PC-9 (cell line): Measurements from ENCODE around the gene PDE7B. TPM values are rescaled to one million over a fixed set of nuclear protein-coding genes. Genes with fewer than 3 reads are reported as not detected.
A peak's percentile ranks its signal among the peaks of the same experiment; 100 is the strongest.

ENCODE experiments used
- BruUV-seq: library from RNA; stranded (reverse); fragments of 400-500 nt; replicated peaks from 2 replicates; lab custom pipeline; 2021; lab: Mats Ljungman, UMichigan
- CTCF ChIA-PET: fragments of 300-600 bp; sonication (Branson Sonifier 250); formaldehyde crosslinking; loops from one replicate; lab custom pipeline; 2022; ENCODE audit warnings: antibody characterized with exemption; lab: Charles Lee
- POLR2A ChIA-PET: fragments of 300-600 bp; sonication (Branson Sonifier 250); formaldehyde crosslinking; loops from one replicate; lab custom pipeline; 2022; ENCODE audit warnings: antibody characterized with exemption; ENCODE audit not compliant: unreplicated experiment; lab: Charles Lee
- DNase-seq, 2 experiments: peaks; one replicate each; pipeline versions ENCODE4 v3.0.0 to v3.0.0-alpha.2; 2015 to 2022; ENCODE audit warnings: mixed read lengths in 1 of 2
- H2AFZ ChIP-seq: fragments of 200-600 bp; sonication (generic); 2 replicates; pipeline ENCODE4 v1.8.1; 2017; ENCODE audit warnings: antibody characterized with exemption
- H3F3A ChIP-seq: fragments of 200-600 bp; sonication (generic); 2 replicates; pipeline ENCODE4 v1.8.1; 2017; ENCODE audit warnings: antibody characterized with exemption, mild to moderate bottlenecking, low read depth; ENCODE audit not compliant: insufficient read depth
- H3K27ac ChIP-seq: fragments of 200-600 bp; sonication (generic); 2 replicates; pipeline ENCODE4 v1.6.1; 2016; ENCODE audit warnings: mixed run types
- H3K27me3 ChIP-seq: fragments of 200-600 bp; sonication (generic); 2 replicates; pipeline ENCODE4 v1.6.1; 2016; ENCODE audit warnings: low read depth, mixed run types; ENCODE audit not compliant: insufficient read depth
- H3K36me3 ChIP-seq: fragments of 200-600 bp; sonication (generic); 2 replicates; pipeline ENCODE4 v1.6.1; 2016; ENCODE audit warnings: low read depth, mixed run types
- H3K4me1 ChIP-seq: fragments of 200-600 bp; sonication (generic); replicated peaks from 2 replicates; pipeline ENCODE4 v1.6.1; 2016; ENCODE audit warnings: mixed run types; ENCODE audit not compliant: insufficient read depth
- H3K4me2 ChIP-seq: fragments of 200-600 bp; sonication (generic); 2 replicates; pipeline ENCODE4 v1.6.1; 2017; ENCODE audit warnings: mixed run types
- H3K4me3 ChIP-seq: fragments of 200-600 bp; sonication (generic); 2 replicates; pipeline ENCODE4 v1.6.1; 2016; ENCODE audit warnings: mixed run types
- H3K79me2 ChIP-seq: fragments of 200-600 bp; sonication (generic); 2 replicates; pipeline ENCODE4 v1.6.1; 2017; ENCODE audit warnings: low read depth, mixed run types
- H3K9me2 ChIP-seq: fragments of 200-600 bp; sonication (generic); 2 replicates; pipeline ENCODE4 v1.8.1; 2017; ENCODE audit warnings: mild to moderate bottlenecking; ENCODE audit not compliant: insufficient read depth
- H3K9me3 ChIP-seq: fragments of 200-600 bp; sonication (generic); 2 replicates; pipeline ENCODE4 v1.8.1; 2016; ENCODE audit warnings: low read depth; ENCODE audit not compliant: insufficient read depth
- H4K20me1 ChIP-seq: fragments of 200-600 bp; sonication (generic); 2 replicates; pipeline ENCODE4 v1.8.1; 2017; ENCODE audit not compliant: insufficient read depth
- CTCF ChIP-seq: fragments of 200-600 bp; sonication (generic); conservative IDR thresholded peaks from 2 replicates; pipeline ENCODE4 v1.6.1; 2017; ENCODE audit warnings: mixed run types, antibody characterized with exemption, mild to moderate bottlenecking, moderate library complexity
- EZH2 ChIP-seq: fragments of 200-600 bp; sonication (generic); IDR thresholded peaks from 2 replicates; pipeline ENCODE4 v1.8.0; 2017; ENCODE audit warnings: antibody characterized with exemption, low read depth
- intact Hi-C: fragments of 100-400 bp; cut with micrococcal nuclease; formaldehyde crosslinking; loops from one replicate; pipeline ENCODE4 v1.10.0; 2022; ENCODE audit not compliant: unreplicated experiment
- total RNA-seq: library from RNA; stranded (reverse); gene quantifications from 2 replicates; pipeline ENCODE4 v1.2.3, GENCODE V29; 2021

PDE7B gene
- total RNA-seq, 1 experiment from 2014 or later: 0.31 TPM

GRCh38 chr6:135811170-135811569 is 40.3 kb upstream of the PDE7B start:
- H3K9me3 ChIP-seq: peaks cover 4% of the 10 kb centered on the region; the same call in 1 of the 2 replicates
- no peaks in the 10 kb centered on the region for H3K4me1 ChIP-seq
- BruUV-seq: no TSS peak
- H4K20me1 ChIP-seq: no peaks in the 10 kb centered on the region
- H3K36me3 ChIP-seq: no peaks in the 10 kb centered on the region
- DNase-seq: no peak
- no peak overlapping the region for H2AFZ ChIP-seq
- H3K4me2 ChIP-seq: no peak overlapping the region
- no peaks in the 10 kb centered on the region for H3K27me3 ChIP-seq
- intact Hi-C loops: no loop called here
- TF ChIP-seq EZH2: no peak
- H3K79me2 ChIP-seq: no peaks in the 10 kb centered on the region
- H3K9me2 ChIP-seq: no peaks in the 10 kb centered on the region
- CTCF ChIA-PET: no interaction called here
- POLR2A ChIA-PET: interaction anchor here (0.7 kb wide), 1 partner anchor 96 kb away, joined by 3 read pairs; no protein-coding TSS in a partner anchor
- H3K27ac ChIP-seq: no peak overlapping the region
- no peak overlapping the region for H3K4me3 ChIP-seq
- H3F3A ChIP-seq: no peaks in the 10 kb centered on the region

GRCh38 chr6:135811644-135812526 is 39.6 kb upstream of the PDE7B start:
- Histone ChIP-seq H3K4me2 (no peak overlapping the region), H3K27ac (no peak overlapping the region), H3K36me3 (no peaks in the 10 kb centered on the region), H2AFZ (peak overlapping the region; percentile 2; the same call in 1 of the 2 replicates), H3K9me3 (peaks cover 4% of the 10 kb centered on the region; the same call in 1 of the 2 replicates), H3K79me2 (no peaks in the 10 kb centered on the region), H3K4me3 (no peak overlapping the region), H3K27me3 (no peaks in the 10 kb centered on the region), H3K9me2 (no peaks in the 10 kb centered on the region), H4K20me1 (no peaks in the 10 kb centered on the region), H3K4me1 (no peaks in the 10 kb centered on the region), H3F3A (no peaks in the 10 kb centered on the region)
- intact Hi-C loops: no loop called here
- CTCF ChIA-PET: no interaction called here
- BruUV-seq: no TSS peak
- TF ChIP-seq EZH2 (no peak), CTCF (no peak)
- POLR2A ChIA-PET: interaction anchor here (0.7 kb wide), 1 partner anchor 95 kb away, joined by 3 read pairs; no protein-coding TSS in a partner anchor
- DNase-seq: peak in 1 of 2 experiments; percentile 60

- TF ChIP-seq EZH2: no peak
- TF ChIP-seq CTCF: no peak
- no peaks in the 10 kb centered on the region for H3F3A ChIP-seq
- ChIA-PET POLR2A (no interaction called here), CTCF (no interaction called here)
- no peaks in the 10 kb centered on the region for H3K36me3 ChIP-seq
- no TSS peak for BruUV-seq
- peaks cover 4% of the 10 kb centered on the region; the same call in 1 of the 2 replicates for H3K9me3 ChIP-seq
- H4K20me1 ChIP-seq: no peaks in the 10 kb centered on the region
- no peaks in the 10 kb centered on the region for H3K79me2 ChIP-seq
- H3K4me2 ChIP-seq: no peak overlapping the region
- no peaks in the 10 kb centered on the region for H3K27me3 ChIP-seq
- H3K4me3 ChIP-seq: no peak overlapping the region
- no peak overlapping the region for H3K27ac ChIP-seq
- no peak for DNase-seq
- intact Hi-C loops: no loop called here
- H3K9me2 ChIP-seq: no peaks in the 10 kb centered on the region
- H3K4me1 ChIP-seq: no peaks in the 10 kb centered on the region
- H2AFZ ChIP-seq: 0 out of 2 replicates have a peak overlapping the region, but pooled peaks have one; percentile 20
Measured at GRCh38 chr6:135813401-135813800, 38.1 kb upstream of the PDE7B start.
